Activated CD4-positive, CD25-positive, alpha-beta regulatory T cell (primary cell): ENCODE results near the gene COL26A1.
"Not testable (repeated sequence)": the region's sequence is repeated elsewhere in the genome, so short reads cannot be mapped to it uniquely, and the experiment has no call there.

Experiments used
- DNase-seq, 4 experiments: peaks; one replicate each; lab custom pipeline; 2025; lab: John Stamatoyannopoulos, UW

Gene COL26A1

DNA sequence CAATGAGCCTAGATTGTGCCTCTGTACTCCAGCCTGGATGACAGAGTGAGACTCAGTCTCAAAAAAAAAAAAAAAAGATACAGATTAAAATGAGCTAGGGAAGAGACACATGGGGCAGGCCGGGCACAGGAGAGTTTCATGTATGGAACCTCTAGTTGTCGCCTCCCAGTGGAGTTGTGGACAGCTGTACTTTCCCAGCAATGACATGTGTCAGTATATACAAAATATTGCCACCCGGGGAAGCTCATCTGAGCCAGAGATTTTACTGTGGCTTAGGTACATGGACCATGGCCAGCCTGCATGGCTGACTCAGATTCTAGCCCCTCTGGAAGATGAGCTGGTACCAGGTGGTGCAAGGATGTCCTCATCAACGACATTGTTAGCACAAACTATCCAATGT is 87.4 kb downstream of the COL26A1 start:
- no peak for DNase-seq

DNA sequence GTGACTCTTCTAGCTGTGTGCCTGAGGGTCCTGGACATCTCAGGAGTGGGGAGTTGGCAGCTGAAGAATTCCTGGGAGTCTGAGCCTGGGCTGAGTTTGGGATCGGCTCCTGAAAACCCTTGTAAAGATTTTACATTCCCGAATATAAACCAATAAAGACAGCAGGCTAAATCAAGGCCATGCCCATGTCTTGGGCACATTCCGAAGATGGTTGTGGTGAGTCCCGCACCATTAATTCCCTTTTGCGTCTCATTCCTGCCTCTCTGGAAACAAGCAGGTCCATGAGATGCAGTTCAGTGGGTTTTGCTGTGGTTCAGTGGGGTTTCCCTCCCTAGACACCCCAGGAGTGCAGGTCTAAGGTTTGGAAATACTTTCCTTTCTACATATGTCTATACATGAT is 90.9 kb downstream of the COL26A1 start:
- no peak for DNase-seq

GRCh38 chr7:101457001-101457750 is 94.5 kb downstream of the COL26A1 start:
- no peak for DNase-seq

DNA sequence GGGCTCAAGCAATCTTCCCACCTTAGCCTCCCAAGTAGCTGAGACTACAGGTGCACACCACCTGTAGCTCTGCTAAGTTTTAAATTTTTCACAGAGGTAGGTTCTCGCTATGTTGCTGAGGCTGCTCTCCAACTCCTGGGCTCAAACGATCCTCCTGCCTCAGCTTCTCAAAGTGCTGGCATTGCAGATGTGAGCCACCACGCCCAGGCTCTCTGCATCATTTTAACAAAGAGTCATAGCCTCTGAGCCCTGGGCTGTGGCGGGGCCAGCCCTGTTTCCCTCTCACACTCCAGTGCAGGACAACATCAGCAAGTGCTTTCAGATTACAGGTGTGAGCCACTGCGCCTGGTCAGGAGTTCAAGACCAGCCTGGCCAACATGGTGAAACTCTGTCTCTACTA is 102.5 kb downstream of the COL26A1 start:
- DNase-seq = no peak

GRCh38 chr7:101465576-101466196 is 103.0 kb downstream of the COL26A1 start:
- no peak for DNase-seq

GRCh38 chr7:101466871-101467270 is 104.2 kb downstream of the COL26A1 start:
- DNase-seq = no peak

GRCh38 chr7:101468546-101469275 is 106.0 kb downstream of the COL26A1 start:
- DNase-seq = no peak

DNA sequence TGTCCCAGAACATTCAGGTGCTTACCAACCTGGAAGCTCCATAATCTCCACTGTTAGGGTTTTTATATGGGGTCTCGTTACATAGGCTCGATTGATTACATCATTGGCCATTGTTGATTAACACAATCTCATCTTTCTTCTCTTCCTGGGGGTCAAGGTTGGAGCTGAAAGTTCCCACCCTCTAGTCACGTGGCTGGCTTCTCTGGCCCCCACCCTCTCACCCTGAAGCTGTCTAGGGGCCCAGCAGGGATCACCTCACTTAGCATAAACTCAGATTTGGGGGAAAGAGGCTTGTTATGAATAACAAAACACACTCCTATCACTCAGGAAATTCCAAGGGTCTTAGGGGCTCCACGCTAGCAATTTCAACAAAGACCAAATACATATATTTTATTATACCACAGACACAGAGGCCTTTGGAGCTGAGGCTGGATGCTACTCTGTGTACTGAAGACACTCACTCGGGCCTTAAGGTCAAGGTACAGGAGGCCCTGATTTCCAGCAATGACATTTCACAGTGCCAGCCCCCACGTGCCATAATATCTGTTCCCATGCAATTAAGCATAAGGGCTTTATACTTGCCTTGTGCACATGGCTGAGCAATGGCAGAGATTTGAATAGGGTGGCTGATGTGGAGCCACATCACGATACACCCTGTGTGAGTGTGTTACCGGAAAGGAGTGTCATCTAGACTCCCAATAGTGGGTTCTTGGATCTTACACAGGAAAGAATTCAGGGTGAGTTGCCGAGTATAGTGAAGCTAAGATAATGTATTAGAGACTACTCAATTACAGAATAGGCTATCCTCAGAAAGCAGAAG is 108.2 kb downstream of the COL26A1 start:
- DNase-seq = no peak

GRCh38 chr7:101474178-101474577 is 111.5 kb downstream of the COL26A1 start:
- no peak for DNase-seq

GRCh38 chr7:101475691-101476090 is 113.0 kb downstream of the COL26A1 start:
- DNase-seq = not testable (repeated sequence)

- no peak for DNase-seq
Observed at GRCh38 chr7:101479217-101479616, 116.5 kb downstream of the COL26A1 start.

DNA sequence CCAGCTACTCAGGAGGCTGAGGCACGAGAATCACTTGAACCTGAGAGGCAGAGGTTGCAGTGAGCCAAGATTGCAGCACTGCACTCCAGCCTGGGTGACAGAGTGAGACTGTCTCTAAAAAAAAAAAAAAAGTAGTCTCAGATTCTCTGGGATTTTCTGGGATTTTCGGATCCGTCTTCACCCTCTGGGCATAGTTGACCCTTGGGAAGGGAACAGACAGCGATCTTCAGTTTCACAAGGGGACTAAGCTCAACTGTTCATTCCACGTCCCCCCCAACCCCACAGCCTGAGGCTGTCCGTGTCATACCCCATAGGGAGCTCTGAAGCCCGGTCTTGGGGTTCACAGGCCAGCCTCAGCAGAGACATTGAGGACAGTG is 123.4 kb downstream of the COL26A1 start:
- not testable (repeated sequence) for DNase-seq

DNA sequence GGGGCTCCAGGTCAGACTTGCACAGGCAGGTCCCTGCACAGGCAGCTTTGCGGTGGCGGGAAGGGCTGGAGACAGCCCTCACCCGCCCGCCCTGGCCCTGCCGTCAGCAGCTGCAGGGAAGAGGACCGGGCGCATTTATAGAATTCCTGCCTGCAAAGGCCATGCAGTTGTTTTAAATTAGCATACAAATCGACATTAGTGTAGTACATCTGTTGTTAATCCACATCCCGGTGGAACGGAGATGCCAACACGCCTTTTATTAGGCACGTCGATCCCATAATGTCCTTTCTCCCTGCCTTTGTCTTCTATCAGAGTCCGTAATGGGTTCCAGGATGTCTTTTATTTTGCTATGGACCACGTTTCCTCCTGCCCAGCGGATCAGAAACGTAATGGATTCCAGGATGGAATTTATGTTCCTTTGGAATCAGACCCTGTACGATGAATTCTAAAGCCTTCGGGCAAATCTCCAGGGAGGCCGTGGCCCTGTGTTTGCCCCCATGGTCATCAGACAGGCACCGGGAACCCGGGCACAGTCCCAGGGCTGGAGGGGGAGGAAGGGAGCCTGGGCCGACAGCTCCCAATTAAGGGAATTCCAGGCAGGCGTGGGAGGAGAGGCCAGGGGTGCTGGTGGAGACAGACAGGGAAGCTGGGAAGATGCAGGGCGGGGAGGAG is 123.9 kb downstream of the COL26A1 start:
- no peak for DNase-seq

DNA sequence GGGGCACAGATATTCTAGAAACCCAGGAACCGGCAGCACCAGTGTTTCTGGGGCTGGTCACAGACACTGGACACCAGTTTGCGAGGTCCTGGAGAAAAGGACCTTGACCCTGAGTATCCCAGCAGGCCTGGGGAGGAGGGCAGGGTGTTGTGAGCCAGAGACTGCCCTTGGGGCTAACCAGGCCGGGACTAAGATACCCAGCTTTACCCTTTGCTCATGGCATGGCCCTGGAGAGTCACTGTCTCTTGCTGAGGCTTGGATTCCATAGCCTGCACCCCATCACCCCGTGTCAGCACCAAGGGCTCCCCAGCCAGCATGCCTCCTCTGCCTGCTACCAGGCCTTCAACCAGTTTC is 124.4 kb downstream of the COL26A1 start:
- no peak for DNase-seq

DNA sequence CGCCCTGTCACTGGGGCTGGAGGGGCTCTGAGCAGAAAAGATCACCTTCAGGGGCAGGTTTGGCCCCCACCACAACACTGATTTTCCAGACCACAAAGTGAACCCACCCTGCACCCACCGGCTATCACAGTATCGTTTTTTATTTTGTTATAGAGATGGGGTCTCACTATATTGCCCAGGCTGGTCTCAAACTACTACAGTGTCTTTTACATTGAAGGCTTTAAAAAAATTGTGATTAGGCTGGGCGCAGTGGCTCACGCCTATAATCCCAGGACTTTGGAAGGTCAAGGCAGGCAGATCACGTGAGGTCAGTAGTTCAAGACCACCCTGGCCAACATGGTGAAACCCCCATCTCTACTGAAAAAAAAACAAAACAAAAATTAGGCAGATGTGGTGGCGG is 125.1 kb downstream of the COL26A1 start:
- no peak for DNase-seq

DNA sequence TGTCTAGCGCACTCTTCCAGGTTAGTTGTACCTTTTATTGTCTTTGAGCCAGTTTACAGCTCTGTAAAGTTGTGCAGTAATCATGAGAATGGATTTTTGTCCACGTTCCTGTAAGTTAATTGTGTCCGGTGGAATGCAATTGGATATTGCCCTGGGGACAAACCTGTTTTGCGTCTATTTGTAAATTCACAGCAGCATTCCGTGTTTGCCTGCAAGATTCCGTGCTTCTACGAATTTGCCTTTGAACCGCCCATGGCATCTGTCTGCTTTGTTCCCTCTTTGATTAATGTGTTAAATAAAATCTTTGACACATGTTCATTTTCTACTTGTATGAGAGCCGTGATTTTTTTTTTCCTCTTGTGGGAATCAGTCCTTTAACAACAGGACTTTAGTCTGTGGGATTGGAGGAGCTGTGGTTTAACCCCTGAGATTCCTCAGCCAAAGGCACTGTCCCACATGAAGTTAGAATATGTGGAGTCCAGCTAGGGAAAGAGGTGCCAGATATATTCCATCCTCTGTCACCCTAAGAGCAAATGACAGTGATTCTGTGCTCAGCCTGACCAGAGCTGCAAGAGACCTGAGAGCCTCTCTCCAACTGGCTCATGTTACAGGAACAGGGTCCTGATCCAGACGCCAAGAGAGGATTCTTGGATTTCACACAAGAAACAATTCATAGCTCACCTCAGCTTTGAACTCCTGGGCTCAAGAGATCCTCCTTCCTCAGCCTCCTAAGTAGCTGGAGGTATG is 126.3 kb downstream of the COL26A1 start:
- DNase-seq = no peak

GRCh38 chr7:101490439-101490838 is 127.8 kb downstream of the COL26A1 start:
- not testable (repeated sequence) for DNase-seq

DNA sequence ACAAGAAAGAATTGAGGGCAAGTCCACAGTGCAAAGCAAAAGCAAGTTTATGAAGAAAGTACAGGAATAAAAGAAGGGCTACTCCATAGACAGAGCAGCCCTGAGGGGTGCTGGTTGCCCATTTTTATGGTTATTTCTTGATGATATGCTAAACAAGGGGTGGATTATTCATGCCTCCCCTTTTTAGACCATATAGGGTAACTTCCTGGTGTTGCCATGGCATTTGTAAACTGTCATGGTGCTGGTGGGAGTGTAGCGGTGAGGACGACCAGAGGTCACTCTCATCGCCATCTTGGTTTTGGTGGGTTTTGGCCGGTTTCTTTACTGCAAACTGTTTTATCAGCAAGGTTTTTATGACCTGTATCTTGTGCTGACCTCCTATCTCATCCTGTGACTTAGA is 128.8 kb downstream of the COL26A1 start:
- not testable (repeated sequence) for DNase-seq

- DNase-seq = no peak
Observed at GRCh38 chr7:101494602-101495329, 132.1 kb downstream of the COL26A1 start.

- no peak for DNase-seq
Observed at GRCh38 chr7:101496017-101496416, 133.3 kb downstream of the COL26A1 start.
